ENCODE data around the gene GPS2.

DNA sequence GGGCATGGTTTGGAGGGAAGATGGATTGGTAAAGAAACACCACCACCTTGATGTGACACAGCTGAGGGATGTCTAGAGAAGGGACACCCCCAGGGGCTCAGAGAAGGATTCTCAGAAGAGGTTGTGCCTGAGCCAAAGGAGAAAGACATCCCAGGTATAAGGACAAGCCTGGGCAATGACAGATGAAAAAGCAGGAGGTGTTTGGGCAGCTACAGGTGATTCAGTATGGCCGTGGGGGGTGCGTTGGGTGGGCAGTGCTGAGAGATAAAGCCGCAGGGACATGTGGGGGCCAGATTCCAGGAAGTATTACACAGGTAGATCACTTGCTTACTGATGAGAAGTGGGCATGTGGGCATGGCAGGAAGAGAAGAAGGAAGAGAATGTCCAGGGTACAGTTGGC, 46.7 kb upstream of the GPS2 start:
- TF ChIP-seq, protein P1, sequence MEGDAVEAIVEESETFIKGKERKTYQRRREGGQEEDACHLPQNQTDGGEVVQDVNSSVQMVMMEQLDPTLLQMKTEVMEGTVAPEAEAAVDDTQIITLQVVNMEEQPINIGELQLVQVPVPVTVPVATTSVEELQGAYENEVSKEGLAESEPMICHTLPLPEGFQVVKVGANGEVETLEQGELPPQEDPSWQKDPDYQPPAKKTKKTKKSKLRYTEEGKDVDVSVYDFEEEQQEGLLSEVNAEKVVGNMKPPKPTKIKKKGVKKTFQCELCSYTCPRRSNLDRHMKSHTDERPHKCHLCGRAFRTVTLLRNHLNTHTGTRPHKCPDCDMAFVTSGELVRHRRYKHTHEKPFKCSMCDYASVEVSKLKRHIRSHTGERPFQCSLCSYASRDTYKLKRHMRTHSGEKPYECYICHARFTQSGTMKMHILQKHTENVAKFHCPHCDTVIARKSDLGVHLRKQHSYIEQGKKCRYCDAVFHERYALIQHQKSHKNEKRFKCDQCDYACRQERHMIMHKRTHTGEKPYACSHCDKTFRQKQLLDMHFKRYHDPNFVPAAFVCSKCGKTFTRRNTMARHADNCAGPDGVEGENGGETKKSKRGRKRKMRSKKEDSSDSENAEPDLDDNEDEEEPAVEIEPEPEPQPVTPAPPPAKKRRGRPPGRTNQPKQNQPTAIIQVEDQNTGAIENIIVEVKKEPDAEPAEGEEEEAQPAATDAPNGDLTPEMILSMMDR (IDR thresholded peaks at IDR 0.05): no peak
- no peak for TF ChIP-seq POLR2A (IDR thresholded peaks at IDR 0.05)

Data from heart left ventricle (tissue), 13 donors.